ENCODE results near the gene PNKD.

GRCh38 chr2:218278531-218279360 is 8.4 kb downstream of the PNKD start:
- TF ChIP-seq CTCF (IDR thresholded peaks at IDR 0.05) (no peak), POLR2AphosphoS5 (IDR thresholded peaks at IDR 0.05) (no peak), POLR2A (IDR thresholded peaks at IDR 0.05; ENCODE audit: low read depth) (no peak)

Data from esophagus muscularis mucosa (tissue), 3 donors.